Neural progenitor cell (in vitro differentiated cells): ENCODE measurements around the gene AMACR.

ENCODE experiments used
- EZH2 ChIP-seq: fragments of 200-600 bp; sonication (generic); IDR thresholded peaks from 2 replicates; pipeline ENCODE4 v1.6.1; 2017; ENCODE audit warnings: antibody characterized with exemption, mild to moderate bottlenecking, moderate library complexity
- EZH2phosphoT487 ChIP-seq: fragments of 200-600 bp; sonication (generic); IDR thresholded peaks from 2 replicates; pipeline ENCODE4 v1.6.1; 2017; ENCODE audit warnings: antibody characterized with exemption
- TF ChIP-seq, protein P1 (sequence below): fragments of 200-600 bp; sonication (generic); IDR thresholded peaks from 2 replicates; pipeline ENCODE4 v1.5.1; 2017; ENCODE audit warnings: antibody characterized with exemption, mild to moderate bottlenecking

DNA sequence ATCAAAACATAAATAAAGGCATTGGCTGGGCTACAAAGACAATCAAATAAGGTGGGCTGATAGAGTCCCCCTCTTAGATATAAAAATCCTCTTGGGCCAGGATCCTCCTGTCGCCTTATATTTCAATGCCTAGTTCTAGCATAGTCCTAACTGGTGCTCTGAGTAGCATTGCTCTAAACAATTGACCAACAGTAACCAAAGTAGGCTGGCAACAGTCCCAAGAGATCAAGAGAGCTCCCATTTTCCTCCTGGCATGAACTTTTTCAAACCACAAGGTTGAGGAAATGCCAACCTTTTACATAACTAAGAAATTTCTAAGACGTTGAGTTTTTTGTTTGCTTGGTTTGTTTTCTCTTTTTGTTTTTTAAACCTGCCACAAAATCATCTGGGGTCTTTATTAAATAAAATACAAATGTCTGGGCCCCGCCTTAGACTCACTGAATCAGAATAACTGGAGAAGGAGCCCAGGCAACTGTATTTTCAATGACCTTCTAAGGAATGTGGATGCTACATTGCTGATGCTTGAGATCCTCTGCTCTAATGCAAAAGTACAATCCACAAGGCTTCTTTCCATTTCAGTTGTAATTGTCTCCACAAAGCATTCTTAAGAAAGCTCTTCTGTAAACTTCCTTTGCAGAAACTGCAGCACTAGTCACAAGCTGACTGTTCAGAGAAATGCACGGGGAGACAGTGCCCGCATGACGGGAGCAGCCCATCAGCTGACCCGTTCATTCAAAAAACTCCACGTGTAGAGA is 26.3 kb downstream of the AMACR start:
- TF ChIP-seq EZH2phosphoT487 (no peak), EZH2 (no peak)
- TF ChIP-seq, protein P1, sequence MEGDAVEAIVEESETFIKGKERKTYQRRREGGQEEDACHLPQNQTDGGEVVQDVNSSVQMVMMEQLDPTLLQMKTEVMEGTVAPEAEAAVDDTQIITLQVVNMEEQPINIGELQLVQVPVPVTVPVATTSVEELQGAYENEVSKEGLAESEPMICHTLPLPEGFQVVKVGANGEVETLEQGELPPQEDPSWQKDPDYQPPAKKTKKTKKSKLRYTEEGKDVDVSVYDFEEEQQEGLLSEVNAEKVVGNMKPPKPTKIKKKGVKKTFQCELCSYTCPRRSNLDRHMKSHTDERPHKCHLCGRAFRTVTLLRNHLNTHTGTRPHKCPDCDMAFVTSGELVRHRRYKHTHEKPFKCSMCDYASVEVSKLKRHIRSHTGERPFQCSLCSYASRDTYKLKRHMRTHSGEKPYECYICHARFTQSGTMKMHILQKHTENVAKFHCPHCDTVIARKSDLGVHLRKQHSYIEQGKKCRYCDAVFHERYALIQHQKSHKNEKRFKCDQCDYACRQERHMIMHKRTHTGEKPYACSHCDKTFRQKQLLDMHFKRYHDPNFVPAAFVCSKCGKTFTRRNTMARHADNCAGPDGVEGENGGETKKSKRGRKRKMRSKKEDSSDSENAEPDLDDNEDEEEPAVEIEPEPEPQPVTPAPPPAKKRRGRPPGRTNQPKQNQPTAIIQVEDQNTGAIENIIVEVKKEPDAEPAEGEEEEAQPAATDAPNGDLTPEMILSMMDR, result no peak
